ENCODE results near the gene CFP. TPM values are rescaled to one million over a fixed set of nuclear protein-coding genes. Genes with fewer than 3 reads are reported as not detected.
A peak's percentile ranks its signal among the peaks of the same experiment; 100 is the strongest.

The CFP gene
- polyA plus RNA-seq, 3 donors, result 461 to 498 (median 491) TPM

DNA sequence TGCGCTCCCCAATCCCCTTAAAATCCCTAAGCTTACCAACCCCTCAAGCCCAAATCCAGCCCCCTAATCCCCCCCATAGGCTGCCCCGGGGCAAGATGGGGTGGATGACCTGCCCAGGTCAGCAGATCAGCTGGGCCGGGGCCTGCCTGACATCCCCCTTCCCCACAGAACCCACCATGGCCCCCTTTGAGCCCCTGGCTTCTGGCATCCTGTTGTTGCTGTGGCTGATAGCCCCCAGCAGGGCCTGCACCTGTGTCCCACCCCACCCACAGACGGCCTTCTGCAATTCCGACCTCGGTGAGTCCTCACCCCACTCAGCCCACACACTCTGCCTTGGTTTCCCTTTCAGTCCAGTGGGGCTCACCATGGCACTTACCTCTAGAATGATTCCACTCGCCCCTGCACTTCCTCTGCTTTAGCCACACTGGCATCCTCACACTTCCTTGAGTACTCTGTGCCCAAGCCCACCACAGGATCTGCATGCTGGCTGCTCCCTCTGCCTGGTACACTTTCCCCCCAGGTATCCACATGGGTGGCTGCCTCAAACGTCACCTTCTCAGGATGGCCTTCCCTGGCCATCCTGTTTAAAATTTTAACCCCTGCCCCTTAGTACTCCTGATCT is 46.4 kb downstream of the CFP start:
- Histone ChIP-seq H2AFZ (ENCODE audit: insufficient read depth, low read depth, low read length, poor library complexity, severe bottlenecking) (no peak overlapping the region), H3K9me3 (replicated peaks in 1 of 2; ENCODE audit: control insufficient read depth in 1 of 2, insufficient read depth in 1 of 2, low read length in 2 of 2) (no peaks in the 10 kb centered on the region), H3K36me3 (replicated peaks in 1 of 2; ENCODE audit: control insufficient read depth in 1 of 2, insufficient read depth in 2 of 2, low read length in 2 of 2) (peaks cover 6 to 25% of the 10 kb centered on the region in 2 donors), H3K4me3 (replicated peaks in 1 of 3; ENCODE audit: low read depth in 2 of 3, low read length in 3 of 3) (peak overlapping the region; percentile 47 to 79 (median 74)), H3K79me2 (ENCODE audit: insufficient read depth, low read length) (peaks cover 15% of the 10 kb centered on the region), H3K27ac (ENCODE audit: low read depth in 1 of 2, low read length in 2 of 2) (peak overlapping the region in 1 of 2 donors; percentile 86), H3K4me2 (replicated peaks; ENCODE audit: extremely low read depth, low read length, poor library complexity, severe bottlenecking) (peak overlapping the region; percentile 76), H3K9ac (ENCODE audit: insufficient read depth, low read length, poor library complexity, severe bottlenecking) (peak overlapping the region; percentile 75), H3K4me1 (ENCODE audit: control insufficient read depth in 1 of 2, insufficient read depth in 2 of 2, low read length in 2 of 2) (peaks cover 39 to 56% of the 10 kb centered on the region in 2 donors), H4K20me1 (ENCODE audit: insufficient read depth, low read length) (peaks cover 23% of the 10 kb centered on the region), H3K27me3 (ENCODE audit: control insufficient read depth in 2 of 2, insufficient read depth in 2 of 2, low read length in 2 of 2) (no peaks in the 10 kb centered on the region)
- peak overlapping the region in 6 of 7 donors; percentile 41 to 98 (median 78) for H3K27ac Mint-ChIP-seq
- H3K9me3 Mint-ChIP-seq, result peaks cover 0 to 2% (median 0%) of the 10 kb centered on the region in 7 donors
- TF ChIP-seq, protein P1, sequence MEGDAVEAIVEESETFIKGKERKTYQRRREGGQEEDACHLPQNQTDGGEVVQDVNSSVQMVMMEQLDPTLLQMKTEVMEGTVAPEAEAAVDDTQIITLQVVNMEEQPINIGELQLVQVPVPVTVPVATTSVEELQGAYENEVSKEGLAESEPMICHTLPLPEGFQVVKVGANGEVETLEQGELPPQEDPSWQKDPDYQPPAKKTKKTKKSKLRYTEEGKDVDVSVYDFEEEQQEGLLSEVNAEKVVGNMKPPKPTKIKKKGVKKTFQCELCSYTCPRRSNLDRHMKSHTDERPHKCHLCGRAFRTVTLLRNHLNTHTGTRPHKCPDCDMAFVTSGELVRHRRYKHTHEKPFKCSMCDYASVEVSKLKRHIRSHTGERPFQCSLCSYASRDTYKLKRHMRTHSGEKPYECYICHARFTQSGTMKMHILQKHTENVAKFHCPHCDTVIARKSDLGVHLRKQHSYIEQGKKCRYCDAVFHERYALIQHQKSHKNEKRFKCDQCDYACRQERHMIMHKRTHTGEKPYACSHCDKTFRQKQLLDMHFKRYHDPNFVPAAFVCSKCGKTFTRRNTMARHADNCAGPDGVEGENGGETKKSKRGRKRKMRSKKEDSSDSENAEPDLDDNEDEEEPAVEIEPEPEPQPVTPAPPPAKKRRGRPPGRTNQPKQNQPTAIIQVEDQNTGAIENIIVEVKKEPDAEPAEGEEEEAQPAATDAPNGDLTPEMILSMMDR (IDR thresholded peaks at IDR 0.05), result no peak
- H3K4me1 Mint-ChIP-seq, result peaks cover 50% of the 10 kb centered on the region
- peak overlapping the region; percentile 81 to 87 for H3K4me3 Mint-ChIP-seq
- no peak for DNase-seq
- intact Hi-C loops (cut with micrococcal nuclease), result loop anchor here in 1 of 2 donors (5.0 kb wide), 1 partner anchor 49 kb away; no protein-coding TSS in a partner anchor
- H3K36me3 Mint-ChIP-seq, result peaks cover 32 to 37% of the 10 kb centered on the region in 2 donors
- peaks cover 0 to 5% (median 1%) of the 10 kb centered on the region in 3 donors for H3K27me3 Mint-ChIP-seq (ENCODE audit: low read depth in 3 of 3)
- WGBS (ENCODE audit: insufficient coverage), result 27% methylated on average over 5 of the region's 8 CpGs

GRCh38 chrX:47581731-47582647 is 47.7 kb downstream of the CFP start, which contains the start of gene TIMP1:
Gene TIMP1, plus strand, starts transcription at chrX:47582436. Its CDS starts 980 bp downstream, at chrX:47583416.
- TF ChIP-seq, protein P1 (IDR thresholded peaks at IDR 0.05), result no peak
- Histone ChIP-seq H2AFZ (ENCODE audit: insufficient read depth, low read depth, low read length, poor library complexity, severe bottlenecking) (no peak within 1 kb of the TSS), H4K20me1 (ENCODE audit: insufficient read depth, low read length) (peaks cover 23% of the 10 kb centered on the region), H3K4me1 (ENCODE audit: control insufficient read depth in 1 of 2, insufficient read depth in 2 of 2, low read length in 2 of 2) (peaks cover 45 to 69% of the 10 kb centered on the region in 2 donors), H3K4me3 (replicated peaks in 1 of 3; ENCODE audit: low read depth in 2 of 3, low read length in 3 of 3) (peak within 1 kb of the TSS; percentile 47 to 79 (median 74)), H3K27me3 (ENCODE audit: control insufficient read depth in 2 of 2, insufficient read depth in 2 of 2, low read length in 2 of 2) (no peaks in the 10 kb centered on the region), H3K79me2 (ENCODE audit: insufficient read depth, low read length) (peaks cover 15% of the 10 kb centered on the region), H3K9me3 (replicated peaks in 1 of 2; ENCODE audit: control insufficient read depth in 1 of 2, insufficient read depth in 1 of 2, low read length in 2 of 2) (no peaks in the 10 kb centered on the region), H3K9ac (ENCODE audit: insufficient read depth, low read length, poor library complexity, severe bottlenecking) (peak within 1 kb of the TSS; percentile 75), H3K4me2 (replicated peaks; ENCODE audit: extremely low read depth, low read length, poor library complexity, severe bottlenecking) (peak within 1 kb of the TSS; percentile 76), H3K27ac (ENCODE audit: low read depth in 1 of 2, low read length in 2 of 2) (peak within 1 kb of the TSS; percentile 65 to 86), H3K36me3 (replicated peaks in 1 of 2; ENCODE audit: control insufficient read depth in 1 of 2, insufficient read depth in 2 of 2, low read length in 2 of 2) (peaks cover 6 to 25% of the 10 kb centered on the region in 2 donors)
- peaks cover 32 to 37% of the 10 kb centered on the region in 2 donors for H3K36me3 Mint-ChIP-seq
- intact Hi-C loops (cut with micrococcal nuclease), result loop anchor here in 1 of 2 donors (5.0 kb wide), 1 partner anchor 50 kb away; no protein-coding TSS in a partner anchor
- peak within 1 kb of the TSS; percentile 82 to 98 (median 95) for H3K27ac Mint-ChIP-seq
- peaks cover 0 to 5% (median under 1%) of the 10 kb centered on the region in 3 donors for H3K27me3 Mint-ChIP-seq (ENCODE audit: low read depth in 3 of 3)
- H3K4me3 Mint-ChIP-seq, result peak within 1 kb of the TSS; percentile 81 to 87
- DNase-seq, result peak; percentile 88 to 93 (median 90)
- 6% methylated on average over 13 of the region's 28 CpGs for WGBS (ENCODE audit: insufficient coverage)
- peaks cover 0 to 2% (median 0%) of the 10 kb centered on the region in 7 donors for H3K9me3 Mint-ChIP-seq
- peaks cover 61% of the 10 kb centered on the region for H3K4me1 Mint-ChIP-seq
